Smooth muscle cell (in vitro differentiated cells): ENCODE results near the gene FPR1. TPM values are rescaled to one million over a fixed set of nuclear protein-coding genes. Genes with fewer than 3 reads are reported as not detected.

Experiments used
- DNase-seq: peaks from one replicate; lab custom pipeline; 2025; ENCODE audit not compliant: unreplicated experiment; lab: John Stamatoyannopoulos, UW
- H2AFZ ChIP-seq: fragments of 200-600 bp; sonication (generic); 2 replicates; pipeline ENCODE4 v1.6.0; 2016; ENCODE audit warnings: antibody characterized with exemption, low read depth, mild to moderate bottlenecking
- H3F3A ChIP-seq: fragments of 200-600 bp; sonication (generic); 2 replicates; pipeline ENCODE4 v1.6.0; 2017; ENCODE audit warnings: antibody characterized with exemption, low read depth
- H3K27ac ChIP-seq: fragments of 200-600 bp; sonication (generic); 2 replicates; pipeline ENCODE4 v1.5.1; 2016; ENCODE audit warnings: low read depth, mild to moderate bottlenecking
- H3K27me3 ChIP-seq: fragments of 200-600 bp; sonication (generic); 2 replicates; pipeline ENCODE4 v1.6.1; 2016; ENCODE audit warnings: low read depth, mild to moderate bottlenecking
- H3K36me3 ChIP-seq: fragments of 200-600 bp; sonication (generic); 2 replicates; pipeline ENCODE4 v1.5.1; 2016; ENCODE audit warnings: low read depth
- H3K4me1 ChIP-seq: fragments of 200-600 bp; sonication (generic); 2 replicates; pipeline ENCODE4 v1.5.1; 2016; ENCODE audit warnings: low read depth
- H3K4me2 ChIP-seq: fragments of 200-600 bp; sonication (generic); 2 replicates; pipeline ENCODE4 v1.6.0; 2016; ENCODE audit warnings: mild to moderate bottlenecking
- H3K4me3 ChIP-seq: fragments of 200-600 bp; sonication (generic); 2 replicates; pipeline ENCODE4 v1.5.1; 2016; ENCODE audit warnings: mild to moderate bottlenecking
- H3K79me2 ChIP-seq: fragments of 200-600 bp; sonication (generic); 2 replicates; pipeline ENCODE4 v1.6.0; 2016; ENCODE audit warnings: low read depth, mild to moderate bottlenecking
- H3K9ac ChIP-seq: fragments of 200-600 bp; sonication (generic); 2 replicates; pipeline ENCODE4 v1.6.0; 2016; ENCODE audit warnings: low read depth
- H3K9me3 ChIP-seq: fragments of 200-600 bp; sonication (generic); replicated peaks from 2 replicates; pipeline ENCODE4 v1.5.1; 2016; ENCODE audit warnings: low read depth
- H4K20me1 ChIP-seq: fragments of 200-600 bp; sonication (generic); 2 replicates; pipeline ENCODE4 v1.6.0; 2016; ENCODE audit warnings: low read depth
- WGBS: methylation state at CpG from one replicate; pipeline ENCODE4 v1.1.7; 2016; ENCODE audit warnings: low lambda C conversion rate; 5-methylcytosine and 5-hydroxymethylcytosine counted together
- polyA plus RNA-seq: library from polyadenylated mRNA; unstranded; fragments of >200 nt; fragmentation: Nextera tagmentation; extraction: Ambion mirVana; gene quantifications from 2 replicates; pipeline ENCODE4 v1.2.1, GENCODE V29; 2016
- total RNA-seq: library from RNA; depleted of rRNA; stranded (reverse); fragments of >200 nt; gene quantifications from 2 replicates; pipeline ENCODE4 v1.2.3, GENCODE V29; 2014
- TF ChIP-seq, protein P1 (sequence below): fragments of 200-600 bp; sonication (generic); IDR thresholded peaks from 2 replicates; pipeline ENCODE4 v1.5.1; 2017; ENCODE audit warnings: borderline replicate concordance, mild to moderate bottlenecking, antibody characterized with exemption; ENCODE audit not compliant: insufficient read depth, poor library complexity, severe bottlenecking

FPR1 gene
- total and polyA plus RNA-seq, 2 experiments from 2014 or later: not detected

DNA sequence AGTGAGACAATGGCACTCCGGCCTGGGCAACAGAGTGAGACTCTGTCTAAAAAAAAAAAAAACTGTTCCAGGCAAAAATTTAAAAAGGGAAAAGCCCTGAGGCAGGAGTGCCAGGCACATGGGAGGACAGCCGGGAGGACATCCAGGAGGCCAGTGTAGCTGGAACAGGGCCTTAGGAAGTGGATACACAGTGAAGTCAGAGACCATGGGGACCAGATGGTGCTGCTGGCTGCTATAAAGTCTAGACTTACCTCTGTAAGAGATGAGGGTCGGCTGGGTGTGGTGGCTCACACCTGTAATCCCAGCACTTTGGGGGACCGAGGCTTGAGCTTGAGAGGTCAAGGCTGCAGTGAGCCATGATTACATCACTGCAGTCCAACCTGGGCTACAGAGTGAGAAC lies 42.9 kb downstream of the FPR1 start:
- Histone ChIP-seq H3F3A (peaks cover 42% of the 10 kb centered on the region), H3K79me2 (no peaks in the 10 kb centered on the region), H3K9ac (no peak overlapping the region), H3K36me3 (no peaks in the 10 kb centered on the region), H3K4me3 (no peak overlapping the region), H3K4me1 (no peaks in the 10 kb centered on the region), H3K4me2 (no peak overlapping the region), H2AFZ (no peak overlapping the region), H3K27me3 (no peaks in the 10 kb centered on the region), H3K9me3 (no peaks in the 10 kb centered on the region), H3K27ac (no peak overlapping the region), H4K20me1 (peaks cover 5% of the 10 kb centered on the region)
- no peak for DNase-seq
- TF ChIP-seq, protein P1, sequence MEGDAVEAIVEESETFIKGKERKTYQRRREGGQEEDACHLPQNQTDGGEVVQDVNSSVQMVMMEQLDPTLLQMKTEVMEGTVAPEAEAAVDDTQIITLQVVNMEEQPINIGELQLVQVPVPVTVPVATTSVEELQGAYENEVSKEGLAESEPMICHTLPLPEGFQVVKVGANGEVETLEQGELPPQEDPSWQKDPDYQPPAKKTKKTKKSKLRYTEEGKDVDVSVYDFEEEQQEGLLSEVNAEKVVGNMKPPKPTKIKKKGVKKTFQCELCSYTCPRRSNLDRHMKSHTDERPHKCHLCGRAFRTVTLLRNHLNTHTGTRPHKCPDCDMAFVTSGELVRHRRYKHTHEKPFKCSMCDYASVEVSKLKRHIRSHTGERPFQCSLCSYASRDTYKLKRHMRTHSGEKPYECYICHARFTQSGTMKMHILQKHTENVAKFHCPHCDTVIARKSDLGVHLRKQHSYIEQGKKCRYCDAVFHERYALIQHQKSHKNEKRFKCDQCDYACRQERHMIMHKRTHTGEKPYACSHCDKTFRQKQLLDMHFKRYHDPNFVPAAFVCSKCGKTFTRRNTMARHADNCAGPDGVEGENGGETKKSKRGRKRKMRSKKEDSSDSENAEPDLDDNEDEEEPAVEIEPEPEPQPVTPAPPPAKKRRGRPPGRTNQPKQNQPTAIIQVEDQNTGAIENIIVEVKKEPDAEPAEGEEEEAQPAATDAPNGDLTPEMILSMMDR: no peak
- WGBS: 95% methylated on average over 4 of the region's 4 CpGs

DNA sequence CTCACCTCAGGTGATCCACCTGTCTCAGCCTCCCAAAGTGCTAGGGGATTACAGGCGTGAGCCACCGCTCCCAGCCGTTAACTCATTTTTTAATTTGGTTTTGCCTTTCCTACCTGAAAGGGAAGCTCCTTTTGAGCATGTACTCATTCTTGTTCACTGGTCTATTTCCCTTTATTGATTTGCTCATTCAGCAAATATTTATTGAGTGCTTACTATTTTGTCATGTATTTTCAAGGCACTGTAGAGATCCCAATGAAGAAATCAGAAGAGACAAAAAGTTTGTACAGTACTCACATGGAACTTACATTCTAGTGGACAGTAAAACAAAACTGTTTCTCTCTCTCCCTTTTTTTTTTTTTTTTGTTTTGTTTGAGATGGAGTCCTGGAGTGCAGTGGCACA lies 44.8 kb downstream of the FPR1 start:
- Histone ChIP-seq H3K9ac (no peak overlapping the region), H4K20me1 (peaks cover 23% of the 10 kb centered on the region), H3K27me3 (no peaks in the 10 kb centered on the region), H3K36me3 (no peaks in the 10 kb centered on the region), H3K27ac (no peak overlapping the region), H3K4me3 (no peak overlapping the region), H3K4me2 (no peak overlapping the region), H3K79me2 (no peaks in the 10 kb centered on the region), H2AFZ (no peak overlapping the region), H3K9me3 (no peaks in the 10 kb centered on the region), H3K4me1 (no peaks in the 10 kb centered on the region), H3F3A (peaks cover 40% of the 10 kb centered on the region)
- no peak for DNase-seq
- TF ChIP-seq, protein P1: no peak
- 93% methylated on average over 3 of the region's 3 CpGs for WGBS

DNA sequence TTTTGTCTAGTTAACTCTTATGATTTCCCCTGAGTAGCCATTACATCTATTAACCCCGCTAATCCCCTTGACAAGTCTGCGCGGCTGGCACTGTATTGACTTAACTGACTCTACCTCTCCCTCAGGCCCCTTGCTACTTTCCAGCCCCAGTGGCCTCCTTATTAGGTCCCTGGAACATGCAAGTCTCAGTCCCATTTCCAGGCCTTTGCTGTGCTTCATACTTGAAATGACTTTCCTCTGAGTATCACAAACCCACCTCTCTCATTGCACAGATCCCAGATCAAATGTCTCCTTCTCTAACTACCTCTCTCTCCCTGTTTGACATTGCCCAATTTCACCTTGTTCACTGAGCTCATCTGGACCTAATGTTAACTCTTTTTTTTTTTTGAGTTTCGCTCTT lies 45.4 kb downstream of the FPR1 start:
- Histone ChIP-seq H2AFZ (no peak overlapping the region), H4K20me1 (peaks cover 29% of the 10 kb centered on the region), H3K36me3 (no peaks in the 10 kb centered on the region), H3K27ac (no peak overlapping the region), H3K4me1 (no peaks in the 10 kb centered on the region), H3K9me3 (no peaks in the 10 kb centered on the region), H3K4me2 (no peak overlapping the region), H3K4me3 (no peak overlapping the region), H3F3A (peaks cover 45% of the 10 kb centered on the region), H3K9ac (no peak overlapping the region), H3K79me2 (no peaks in the 10 kb centered on the region), H3K27me3 (no peaks in the 10 kb centered on the region)
- no peak for DNase-seq
- WGBS: 98% methylated on average over 4 of the region's 4 CpGs
- TF ChIP-seq, protein P1: no peak

DNA sequence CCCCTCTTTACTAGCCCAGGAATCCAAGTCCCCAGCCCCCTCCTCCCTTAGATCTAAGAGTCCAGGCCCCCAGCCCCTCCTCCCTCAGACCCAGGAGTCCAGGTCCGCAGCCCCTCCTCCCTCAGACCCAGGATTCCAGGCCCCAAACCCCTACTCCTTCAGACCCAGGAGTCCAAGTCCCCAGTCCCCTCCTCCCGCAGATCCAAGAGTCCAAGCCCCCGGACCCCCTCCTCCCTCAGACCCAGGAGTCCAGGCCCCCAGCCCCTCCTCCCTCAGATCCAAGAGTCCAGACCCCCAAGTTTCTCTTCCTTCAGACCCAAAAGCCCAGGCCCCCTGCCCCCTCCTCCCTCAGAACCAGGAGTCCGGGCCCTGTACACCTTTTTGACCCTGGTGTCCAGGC lies 47.1 kb downstream of the FPR1 start:
- Histone ChIP-seq H2AFZ (no peak overlapping the region), H3K36me3 (no peaks in the 10 kb centered on the region), H3K27ac (peak overlapping the region; percentile 72), H4K20me1 (peaks cover 46% of the 10 kb centered on the region), H3K4me3 (peak overlapping the region; percentile 49), H3K4me1 (no peaks in the 10 kb centered on the region), H3K4me2 (peak overlapping the region; percentile 81), H3K9me3 (no peaks in the 10 kb centered on the region), H3K27me3 (no peaks in the 10 kb centered on the region), H3F3A (peaks cover 40% of the 10 kb centered on the region), H3K9ac (peak overlapping the region; percentile 71), H3K79me2 (no peaks in the 10 kb centered on the region)
- DNase-seq: no peak
- 86% methylated on average over 1 of the region's 4 CpGs for WGBS
- TF ChIP-seq, protein P1: no peak
